Astrocyte (in vitro differentiated cells and primary cell): ENCODE data around the gene C1QB. TPM values are rescaled to one million over a fixed set of nuclear protein-coding genes. Genes with fewer than 3 reads are reported as not detected.
A peak's percentile ranks its signal among the peaks of the same experiment; 100 is the strongest.

Experiments
- DNase-seq: peaks from one replicate; pipeline ENCODE4 v3.0.0-alpha.2; 2010; ENCODE audit warnings: low read depth
- FAIRE-seq: peaks from 2 replicates; lab custom pipeline; 2011; peaks lifted over from hg19 to GRCh38; lab: Jason Lieb, UNC
- H2AFZ ChIP-seq: 2 replicates; pipeline ENCODE4 v1.6.0; 2012; ENCODE audit warnings: low read depth, low read length, inconsistent platforms
- H3K27ac ChIP-seq: 2 replicates; pipeline ENCODE4 v1.5.1; 2011; ENCODE audit warnings: low read depth, low read length, inconsistent platforms
- H3K27me3 ChIP-seq: 2 replicates; pipeline ENCODE4 v1.6.0; 2011; ENCODE audit warnings: low read length, inconsistent platforms; ENCODE audit not compliant: insufficient read depth
- H3K36me3 ChIP-seq: 2 replicates; pipeline ENCODE4 v1.5.1; 2011; ENCODE audit warnings: low read length, inconsistent platforms; ENCODE audit not compliant: insufficient read depth
- H3K4me1 ChIP-seq: 2 replicates; pipeline ENCODE4 v1.5.1; 2011; ENCODE audit warnings: low read length, inconsistent platforms; ENCODE audit not compliant: insufficient read depth
- H3K4me2 ChIP-seq: 2 replicates; pipeline ENCODE4 v1.6.0; 2012; ENCODE audit warnings: low read length, inconsistent platforms
- H3K4me3 ChIP-seq: 2 replicates; pipeline ENCODE4 v1.5.1; 2011; ENCODE audit warnings: low read depth, mild to moderate bottlenecking, low read length, inconsistent platforms; ENCODE audit not compliant: insufficient read depth
- H3K79me2 ChIP-seq: 2 replicates; pipeline ENCODE4 v1.6.0; 2012; ENCODE audit warnings: mild to moderate bottlenecking, low read length, inconsistent platforms; ENCODE audit not compliant: insufficient read depth
- H3K9ac ChIP-seq: 2 replicates; pipeline ENCODE4 v1.6.0; 2012; ENCODE audit warnings: mild to moderate bottlenecking, low read length, inconsistent platforms
- H3K9me3 ChIP-seq: 2 replicates; pipeline ENCODE4 v1.5.1; 2012; ENCODE audit warnings: low read depth, mild to moderate bottlenecking, low read length, inconsistent platforms; ENCODE audit not compliant: insufficient read depth
- H4K20me1 ChIP-seq: 2 replicates; pipeline ENCODE4 v1.6.0; 2012; ENCODE audit warnings: low read length, inconsistent platforms; ENCODE audit not compliant: insufficient read depth
- H3K27ac Mint-ChIP-seq: one replicate; pipeline ENCODE4 v1.8.0; 2021; ENCODE audit warnings: mild to moderate bottlenecking, mixed read lengths; ENCODE audit not compliant: unreplicated experiment
- H3K27me3 Mint-ChIP-seq: one replicate; pipeline ENCODE4 v1.8.0; 2021; ENCODE audit warnings: low read depth, mixed read lengths; ENCODE audit not compliant: unreplicated experiment
- H3K36me3 Mint-ChIP-seq: one replicate; pipeline ENCODE4 v1.8.0; 2021; ENCODE audit warnings: low read depth, mixed read lengths; ENCODE audit not compliant: unreplicated experiment
- H3K4me1 Mint-ChIP-seq: one replicate; pipeline ENCODE4 v1.8.0; 2021; ENCODE audit warnings: low read depth, mixed read lengths; ENCODE audit not compliant: unreplicated experiment
- H3K4me3 Mint-ChIP-seq: one replicate; pipeline ENCODE4 v1.8.0; 2021; ENCODE audit warnings: mild to moderate bottlenecking, moderate library complexity, mixed read lengths; ENCODE audit not compliant: unreplicated experiment
- H3K9me3 Mint-ChIP-seq: one replicate; pipeline ENCODE4 v1.8.0; 2021; ENCODE audit warnings: mild to moderate bottlenecking, mixed read lengths; ENCODE audit not compliant: unreplicated experiment
- CTCF ChIP-seq: IDR thresholded peaks from 2 replicates; pipeline ENCODE4 v1.5.1; 2011; ENCODE audit warnings: low read depth, mild to moderate bottlenecking, inconsistent platforms, low read length, moderate library complexity; ENCODE audit not compliant: insufficient read depth
- EZH2 ChIP-seq: IDR thresholded peaks from 2 replicates; pipeline ENCODE4 v1.6.1; 2012; ENCODE audit warnings: mild to moderate bottlenecking, low read length, inconsistent platforms; ENCODE audit not compliant: insufficient read depth
- total RNA-seq: library from RNA; stranded (reverse); gene quantifications from 2 replicates; pipeline ENCODE4 v1.2.1, GENCODE V29; 2021

Gene C1QB
- total RNA-seq, 1 donor from 2014 or later: not detected

- no peak for TF ChIP-seq EZH2
- TF ChIP-seq CTCF: peak; percentile 9
- no peaks in the 10 kb centered on the region for H3K36me3 ChIP-seq
- FAIRE-seq: no peak
- no peak overlapping the region for H3K4me2 ChIP-seq
- H3K79me2 ChIP-seq: no peaks in the 10 kb centered on the region
- no peaks in the 10 kb centered on the region for H3K9me3 ChIP-seq
- no peak overlapping the region for H3K4me3 ChIP-seq
- no peaks in the 10 kb centered on the region for H3K4me1 ChIP-seq
- no peaks in the 10 kb centered on the region for H3K9me3 Mint-ChIP-seq
- no peak for DNase-seq
- no peaks in the 10 kb centered on the region for H3K36me3 Mint-ChIP-seq
- no peak overlapping the region for H3K9ac ChIP-seq
- H3K27me3 ChIP-seq: peaks cover 51% of the 10 kb centered on the region
- no peaks in the 10 kb centered on the region for H3K4me1 Mint-ChIP-seq
- H3K27ac Mint-ChIP-seq: no peak overlapping the region
- H3K27ac ChIP-seq: no peak overlapping the region
- H3K4me3 Mint-ChIP-seq: no peak overlapping the region
- H2AFZ ChIP-seq: no peak overlapping the region
- no peaks in the 10 kb centered on the region for H4K20me1 ChIP-seq
- H3K27me3 Mint-ChIP-seq: peaks cover 70% of the 10 kb centered on the region
Observed at GRCh38 chr1:22658385-22659163, 5.5 kb downstream of the C1QB start.

- Histone ChIP-seq H2AFZ (no peak overlapping the region), H3K79me2 (no peaks in the 10 kb centered on the region), H3K36me3 (no peaks in the 10 kb centered on the region), H3K9me3 (no peaks in the 10 kb centered on the region), H3K4me3 (no peak overlapping the region), H3K9ac (no peak overlapping the region), H4K20me1 (no peaks in the 10 kb centered on the region), H3K27me3 (peaks cover 43% of the 10 kb centered on the region), H3K4me2 (no peak overlapping the region), H3K4me1 (no peaks in the 10 kb centered on the region), H3K27ac (no peak overlapping the region)
- no peaks in the 10 kb centered on the region for H3K4me1 Mint-ChIP-seq
- DNase-seq (no peak), FAIRE-seq (no peak)
- TF ChIP-seq CTCF: no peak
- TF ChIP-seq EZH2: no peak
- peaks cover 65% of the 10 kb centered on the region for H3K27me3 Mint-ChIP-seq
- H3K36me3 Mint-ChIP-seq: no peaks in the 10 kb centered on the region
- H3K4me3 Mint-ChIP-seq: no peak overlapping the region
- H3K27ac Mint-ChIP-seq: no peak overlapping the region
- no peaks in the 10 kb centered on the region for H3K9me3 Mint-ChIP-seq
Observed at GRCh38 chr1:22660716-22661241, 7.7 kb downstream of the C1QB start.

- Histone ChIP-seq H3K4me2 (no peak overlapping the region), H2AFZ (no peak overlapping the region), H3K4me3 (no peak overlapping the region), H4K20me1 (no peaks in the 10 kb centered on the region), H3K9me3 (no peaks in the 10 kb centered on the region), H3K36me3 (no peaks in the 10 kb centered on the region), H3K9ac (no peak overlapping the region), H3K27me3 (peaks cover 37% of the 10 kb centered on the region), H3K27ac (no peak overlapping the region), H3K79me2 (no peaks in the 10 kb centered on the region), H3K4me1 (no peaks in the 10 kb centered on the region)
- no peak for FAIRE-seq
- Mint-ChIP-seq H3K4me3 (no peak overlapping the region), H3K27me3 (peaks cover 64% of the 10 kb centered on the region), H3K36me3 (no peaks in the 10 kb centered on the region), H3K27ac (no peak overlapping the region), H3K9me3 (no peaks in the 10 kb centered on the region), H3K4me1 (no peaks in the 10 kb centered on the region)
- DNase-seq: no peak
- TF ChIP-seq EZH2 (no peak), CTCF (no peak)
Observed at GRCh38 chr1:22661880-22662279, 8.8 kb downstream of the C1QB start.
